Left forelimb (tissue), 1 donor: Measurements from ENCODE around the gene PIP4K2C.
"Not testable (repeated sequence)": the region's sequence is repeated elsewhere in the genome, so short reads cannot be mapped to it uniquely, and the experiment has no call there.

ENCODE experiments used
- DNase-seq: peaks from one replicate; pipeline ENCODE4 v3.0.0-alpha.2; 2018; ENCODE audit warnings: low spot score

The PIP4K2C gene

DNA sequence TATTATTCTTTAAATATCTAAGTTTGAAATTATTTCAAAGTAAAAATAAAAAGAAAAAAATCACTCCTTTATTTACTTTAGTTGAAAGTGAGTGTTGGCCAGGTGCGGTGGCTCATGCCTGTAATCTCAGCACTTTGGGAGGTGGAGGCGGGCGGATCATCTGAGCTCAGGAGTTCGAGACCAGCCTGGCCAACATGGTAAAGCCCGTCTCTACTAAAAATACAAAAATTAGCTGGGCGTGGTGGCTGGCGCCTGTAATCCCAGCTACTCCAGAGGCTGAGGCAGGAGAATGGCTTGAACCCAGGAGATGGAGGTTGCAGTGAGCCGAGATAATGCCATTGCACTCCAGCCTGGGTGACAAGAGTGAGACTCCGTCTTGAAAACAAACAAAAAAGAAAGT, 45.7 kb downstream of the PIP4K2C start:
- not testable (repeated sequence) for DNase-seq

DNA sequence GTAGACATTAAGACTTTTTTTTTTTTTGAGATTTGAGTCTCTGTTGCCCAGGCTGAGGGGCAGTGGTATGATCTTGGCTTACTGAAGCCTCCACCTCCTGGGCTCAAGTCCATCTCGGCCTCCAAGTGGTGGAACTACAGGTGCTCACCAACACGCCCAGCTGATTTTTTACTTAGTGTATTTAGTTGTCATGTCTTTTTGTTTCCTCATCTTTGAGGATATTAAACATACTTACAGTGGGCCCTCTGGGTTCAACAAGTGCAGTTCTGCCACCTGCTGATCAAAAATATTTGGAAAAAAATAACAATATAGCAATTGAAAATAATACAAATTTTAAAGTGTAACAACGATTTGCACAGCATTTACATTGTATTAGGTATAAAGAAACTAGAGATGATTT, 46.4 kb downstream of the PIP4K2C start:
- no peak for DNase-seq

DNA sequence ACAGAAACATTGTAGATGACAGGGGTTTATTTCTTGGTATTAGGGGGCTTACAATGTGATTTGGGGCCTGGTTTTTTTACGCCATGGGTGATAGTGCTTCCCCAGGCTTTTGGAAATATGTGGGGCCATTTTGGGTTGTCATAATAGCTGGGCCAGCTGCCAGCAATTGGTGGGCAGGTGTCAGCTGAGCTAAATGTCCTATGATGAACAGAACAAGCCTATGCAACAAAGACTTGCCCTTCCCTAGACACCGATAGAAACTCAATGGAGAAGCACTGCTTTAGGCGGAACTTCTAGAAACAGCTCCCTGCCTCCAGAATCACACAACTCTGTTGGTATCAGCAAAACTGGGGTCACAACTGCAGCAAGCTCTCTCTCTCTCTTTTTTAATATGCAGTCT, 47.1 kb downstream of the PIP4K2C start:
- DNase-seq, result no peak

DNA sequence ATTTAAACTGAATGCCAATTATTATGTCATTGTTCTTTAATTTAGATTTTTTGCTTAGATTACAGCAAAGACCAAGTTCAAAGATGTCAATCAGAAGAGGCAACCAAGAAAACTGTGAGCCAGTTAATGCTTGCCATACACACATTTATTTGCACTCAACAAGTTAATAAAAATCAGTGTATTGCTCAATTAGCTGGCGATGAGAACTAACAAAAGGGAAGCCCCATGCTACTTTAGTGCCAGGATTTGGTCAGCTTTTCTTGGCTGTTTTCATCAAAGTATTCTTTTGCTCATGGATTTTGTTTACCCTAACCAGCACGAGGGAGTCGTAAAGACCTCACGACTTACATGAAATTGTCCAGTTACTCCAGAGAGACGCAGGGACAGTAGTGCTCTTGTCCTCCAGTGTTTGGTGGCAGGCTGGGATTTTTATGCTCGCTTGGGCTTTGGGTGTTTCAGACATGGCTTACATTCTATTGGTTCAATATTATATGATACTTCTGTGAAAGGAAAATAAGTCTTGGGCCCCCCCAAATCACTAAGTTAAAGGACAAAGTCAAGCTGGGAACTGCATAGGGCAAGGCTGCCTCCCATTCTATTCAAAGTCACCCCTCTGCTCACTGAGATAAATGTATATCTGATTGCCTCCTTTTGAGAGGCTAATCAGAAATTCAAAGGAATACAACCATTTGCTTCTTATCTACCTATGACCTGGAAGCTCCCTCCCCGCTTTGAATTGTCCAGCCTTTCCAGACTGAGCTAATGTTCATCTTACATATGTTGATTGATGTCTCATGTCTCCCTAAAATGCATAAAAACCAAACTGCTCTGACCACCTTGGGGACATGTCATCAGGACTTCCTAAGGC, 49.4 kb downstream of the PIP4K2C start:
- DNase-seq, result no peak

DNA sequence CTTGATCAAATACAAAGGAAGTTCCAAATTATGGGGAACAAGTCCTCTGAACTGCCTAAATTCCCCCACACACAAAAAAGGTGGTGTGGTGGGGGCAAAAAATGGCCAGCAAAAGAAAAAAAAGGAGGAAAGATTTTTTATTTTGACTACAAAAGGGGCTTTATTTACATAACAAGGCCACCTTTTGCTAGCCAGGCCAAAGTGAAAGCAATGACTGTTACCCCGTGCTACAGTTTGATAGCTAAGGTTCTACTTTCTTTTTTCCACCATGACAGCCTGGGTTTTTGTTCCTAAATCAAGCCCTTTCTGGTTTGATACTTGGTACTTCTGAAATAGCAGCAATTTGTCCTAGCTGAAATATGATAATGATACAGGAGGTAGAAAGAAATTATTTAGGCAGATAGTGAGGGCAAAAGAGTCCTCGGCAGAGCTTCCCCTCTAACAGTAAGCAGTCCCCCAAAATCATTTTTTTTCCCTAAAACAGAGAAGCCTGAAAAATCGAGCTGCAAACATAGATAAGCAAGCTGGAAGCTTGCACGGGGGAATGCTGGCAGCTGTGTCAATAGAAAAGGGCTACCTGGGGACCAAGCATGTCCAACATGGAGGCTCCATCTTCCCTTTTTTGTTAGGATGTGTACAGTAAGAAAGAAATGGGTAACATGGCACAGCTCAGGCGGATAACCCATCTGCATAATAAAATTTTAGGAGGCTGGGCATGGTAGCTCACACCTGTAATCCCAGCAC, 50.9 kb downstream of the PIP4K2C start:
- no peak for DNase-seq

DNA sequence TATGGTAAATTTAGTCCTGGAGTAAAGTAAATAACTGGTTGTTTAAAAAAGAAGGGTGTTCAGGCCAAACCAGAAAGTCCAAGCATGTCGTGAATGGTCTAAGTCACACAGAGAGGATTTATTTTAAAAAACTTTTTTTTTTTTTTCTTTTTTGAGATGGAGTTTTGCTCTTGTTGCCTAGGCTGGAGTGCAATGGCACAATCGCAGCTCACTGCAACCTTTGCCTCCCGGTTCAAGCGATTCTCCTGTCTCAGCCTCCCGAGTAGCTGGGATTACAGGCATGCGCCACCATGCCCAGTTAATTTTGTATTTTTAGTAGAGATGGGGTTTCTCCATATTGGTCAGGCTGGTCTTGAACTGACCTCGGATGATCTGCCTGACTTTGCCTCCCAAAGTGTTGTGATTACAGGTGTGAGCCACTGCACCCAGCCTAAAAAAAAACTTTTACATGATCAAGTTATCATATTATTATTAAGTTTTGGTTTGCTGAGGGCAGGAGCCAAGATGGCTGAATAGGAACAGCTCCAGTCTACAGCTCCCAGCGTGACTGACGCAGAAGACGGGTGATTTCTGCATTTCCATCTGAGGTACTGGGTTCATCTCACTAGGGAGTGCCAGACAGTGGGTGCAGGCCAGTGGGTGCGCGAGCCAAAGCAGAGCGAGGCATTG, 55.1 kb downstream of the PIP4K2C start:
- DNase-seq, result not testable (repeated sequence)

DNA sequence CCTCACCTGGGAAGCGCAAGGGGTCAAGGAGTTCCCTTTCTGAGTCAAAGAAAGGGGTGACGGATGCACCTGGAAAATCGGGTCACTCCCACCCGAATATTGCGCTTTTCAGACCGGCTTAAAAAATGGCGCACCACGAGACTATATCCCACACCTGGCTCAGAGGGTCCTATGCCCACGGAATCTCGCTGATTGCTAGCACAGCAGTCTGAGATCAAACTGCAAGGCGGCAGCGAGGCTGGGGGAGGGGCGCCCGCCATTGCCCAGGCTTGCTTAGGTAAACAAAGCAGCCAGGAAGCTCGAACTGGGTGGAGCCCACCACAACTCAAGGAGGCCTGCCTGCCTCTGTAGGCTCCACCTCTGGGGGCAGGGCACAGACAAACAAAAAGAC, 55.7 kb downstream of the PIP4K2C start:
- DNase-seq, result not testable (repeated sequence)
